ENCODE results near the gene KLHL35.

DNA sequence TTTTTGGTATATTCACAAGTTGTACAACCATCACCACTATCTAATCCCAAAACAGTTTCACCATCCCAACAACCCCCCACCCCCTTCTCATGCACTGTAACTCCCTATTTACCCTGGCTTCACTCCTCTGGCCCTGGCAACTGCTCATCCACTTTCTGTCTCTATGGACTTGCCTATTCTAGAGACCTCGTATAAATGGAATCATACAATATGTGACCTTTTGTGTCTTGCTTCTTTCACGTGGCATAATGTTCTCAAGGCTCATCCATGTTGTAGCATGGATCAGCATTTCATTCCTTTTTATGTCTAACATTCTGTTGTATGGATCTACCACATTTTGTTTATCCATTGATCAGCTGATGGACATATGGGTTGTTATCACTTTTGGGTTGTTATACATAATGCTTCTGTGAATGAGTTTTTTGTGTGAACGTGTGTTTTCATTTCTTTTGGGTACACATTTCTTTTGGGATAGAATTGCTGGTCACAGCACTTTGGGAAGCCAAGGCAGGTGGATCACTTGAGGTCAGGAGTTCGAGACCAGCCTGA lies 46.7 kb upstream of the KLHL35 start:
- TF ChIP-seq POLR2AphosphoS5 (IDR thresholded peaks at IDR 0.05; ENCODE audit: low read depth), result no peak
- TF ChIP-seq, protein P1, sequence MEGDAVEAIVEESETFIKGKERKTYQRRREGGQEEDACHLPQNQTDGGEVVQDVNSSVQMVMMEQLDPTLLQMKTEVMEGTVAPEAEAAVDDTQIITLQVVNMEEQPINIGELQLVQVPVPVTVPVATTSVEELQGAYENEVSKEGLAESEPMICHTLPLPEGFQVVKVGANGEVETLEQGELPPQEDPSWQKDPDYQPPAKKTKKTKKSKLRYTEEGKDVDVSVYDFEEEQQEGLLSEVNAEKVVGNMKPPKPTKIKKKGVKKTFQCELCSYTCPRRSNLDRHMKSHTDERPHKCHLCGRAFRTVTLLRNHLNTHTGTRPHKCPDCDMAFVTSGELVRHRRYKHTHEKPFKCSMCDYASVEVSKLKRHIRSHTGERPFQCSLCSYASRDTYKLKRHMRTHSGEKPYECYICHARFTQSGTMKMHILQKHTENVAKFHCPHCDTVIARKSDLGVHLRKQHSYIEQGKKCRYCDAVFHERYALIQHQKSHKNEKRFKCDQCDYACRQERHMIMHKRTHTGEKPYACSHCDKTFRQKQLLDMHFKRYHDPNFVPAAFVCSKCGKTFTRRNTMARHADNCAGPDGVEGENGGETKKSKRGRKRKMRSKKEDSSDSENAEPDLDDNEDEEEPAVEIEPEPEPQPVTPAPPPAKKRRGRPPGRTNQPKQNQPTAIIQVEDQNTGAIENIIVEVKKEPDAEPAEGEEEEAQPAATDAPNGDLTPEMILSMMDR (conservative IDR thresholded peaks at IDR 0.05; ENCODE audit: low read depth in 2 of 2), result no peak
- no peak for TF ChIP-seq EZH2 (IDR thresholded peaks at IDR 0.05; ENCODE audit: low read depth, unreplicated experiment)
- no peak for TF ChIP-seq NANOG (IDR thresholded peaks at IDR 0.05; ENCODE audit: borderline replicate concordance)
- no peak for TF ChIP-seq JUNB (IDR thresholded peaks at IDR 0.05; ENCODE audit: unreplicated experiment)
- no peak for TF ChIP-seq EZH2phosphoT487 (IDR thresholded peaks at IDR 0.05; ENCODE audit: unreplicated experiment)
- no peak for TF ChIP-seq CREB1 (CRISPR knock-in tag; IDR thresholded peaks at IDR 0.05; ENCODE audit: low read depth)
- TF ChIP-seq, protein P2, sequence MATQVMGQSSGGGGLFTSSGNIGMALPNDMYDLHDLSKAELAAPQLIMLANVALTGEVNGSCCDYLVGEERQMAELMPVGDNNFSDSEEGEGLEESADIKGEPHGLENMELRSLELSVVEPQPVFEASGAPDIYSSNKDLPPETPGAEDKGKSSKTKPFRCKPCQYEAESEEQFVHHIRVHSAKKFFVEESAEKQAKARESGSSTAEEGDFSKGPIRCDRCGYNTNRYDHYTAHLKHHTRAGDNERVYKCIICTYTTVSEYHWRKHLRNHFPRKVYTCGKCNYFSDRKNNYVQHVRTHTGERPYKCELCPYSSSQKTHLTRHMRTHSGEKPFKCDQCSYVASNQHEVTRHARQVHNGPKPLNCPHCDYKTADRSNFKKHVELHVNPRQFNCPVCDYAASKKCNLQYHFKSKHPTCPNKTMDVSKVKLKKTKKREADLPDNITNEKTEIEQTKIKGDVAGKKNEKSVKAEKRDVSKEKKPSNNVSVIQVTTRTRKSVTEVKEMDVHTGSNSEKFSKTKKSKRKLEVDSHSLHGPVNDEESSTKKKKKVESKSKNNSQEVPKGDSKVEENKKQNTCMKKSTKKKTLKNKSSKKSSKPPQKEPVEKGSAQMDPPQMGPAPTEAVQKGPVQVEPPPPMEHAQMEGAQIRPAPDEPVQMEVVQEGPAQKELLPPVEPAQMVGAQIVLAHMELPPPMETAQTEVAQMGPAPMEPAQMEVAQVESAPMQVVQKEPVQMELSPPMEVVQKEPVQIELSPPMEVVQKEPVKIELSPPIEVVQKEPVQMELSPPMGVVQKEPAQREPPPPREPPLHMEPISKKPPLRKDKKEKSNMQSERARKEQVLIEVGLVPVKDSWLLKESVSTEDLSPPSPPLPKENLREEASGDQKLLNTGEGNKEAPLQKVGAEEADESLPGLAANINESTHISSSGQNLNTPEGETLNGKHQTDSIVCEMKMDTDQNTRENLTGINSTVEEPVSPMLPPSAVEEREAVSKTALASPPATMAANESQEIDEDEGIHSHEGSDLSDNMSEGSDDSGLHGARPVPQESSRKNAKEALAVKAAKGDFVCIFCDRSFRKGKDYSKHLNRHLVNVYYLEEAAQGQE (IDR thresholded peaks at IDR 0.05; ENCODE audit: unreplicated experiment), result no peak
- no peak for TF ChIP-seq STAT1 (IDR thresholded peaks at IDR 0.05; ENCODE audit: unreplicated experiment)
- no peak for TF ChIP-seq ZNF114 (CRISPR knock-in tag; IDR thresholded peaks at IDR 0.05)
- TF ChIP-seq ZNF331 (CRISPR knock-in tag; IDR thresholded peaks at IDR 0.05; ENCODE audit: low read depth), result no peak
- TF ChIP-seq, protein P3, sequence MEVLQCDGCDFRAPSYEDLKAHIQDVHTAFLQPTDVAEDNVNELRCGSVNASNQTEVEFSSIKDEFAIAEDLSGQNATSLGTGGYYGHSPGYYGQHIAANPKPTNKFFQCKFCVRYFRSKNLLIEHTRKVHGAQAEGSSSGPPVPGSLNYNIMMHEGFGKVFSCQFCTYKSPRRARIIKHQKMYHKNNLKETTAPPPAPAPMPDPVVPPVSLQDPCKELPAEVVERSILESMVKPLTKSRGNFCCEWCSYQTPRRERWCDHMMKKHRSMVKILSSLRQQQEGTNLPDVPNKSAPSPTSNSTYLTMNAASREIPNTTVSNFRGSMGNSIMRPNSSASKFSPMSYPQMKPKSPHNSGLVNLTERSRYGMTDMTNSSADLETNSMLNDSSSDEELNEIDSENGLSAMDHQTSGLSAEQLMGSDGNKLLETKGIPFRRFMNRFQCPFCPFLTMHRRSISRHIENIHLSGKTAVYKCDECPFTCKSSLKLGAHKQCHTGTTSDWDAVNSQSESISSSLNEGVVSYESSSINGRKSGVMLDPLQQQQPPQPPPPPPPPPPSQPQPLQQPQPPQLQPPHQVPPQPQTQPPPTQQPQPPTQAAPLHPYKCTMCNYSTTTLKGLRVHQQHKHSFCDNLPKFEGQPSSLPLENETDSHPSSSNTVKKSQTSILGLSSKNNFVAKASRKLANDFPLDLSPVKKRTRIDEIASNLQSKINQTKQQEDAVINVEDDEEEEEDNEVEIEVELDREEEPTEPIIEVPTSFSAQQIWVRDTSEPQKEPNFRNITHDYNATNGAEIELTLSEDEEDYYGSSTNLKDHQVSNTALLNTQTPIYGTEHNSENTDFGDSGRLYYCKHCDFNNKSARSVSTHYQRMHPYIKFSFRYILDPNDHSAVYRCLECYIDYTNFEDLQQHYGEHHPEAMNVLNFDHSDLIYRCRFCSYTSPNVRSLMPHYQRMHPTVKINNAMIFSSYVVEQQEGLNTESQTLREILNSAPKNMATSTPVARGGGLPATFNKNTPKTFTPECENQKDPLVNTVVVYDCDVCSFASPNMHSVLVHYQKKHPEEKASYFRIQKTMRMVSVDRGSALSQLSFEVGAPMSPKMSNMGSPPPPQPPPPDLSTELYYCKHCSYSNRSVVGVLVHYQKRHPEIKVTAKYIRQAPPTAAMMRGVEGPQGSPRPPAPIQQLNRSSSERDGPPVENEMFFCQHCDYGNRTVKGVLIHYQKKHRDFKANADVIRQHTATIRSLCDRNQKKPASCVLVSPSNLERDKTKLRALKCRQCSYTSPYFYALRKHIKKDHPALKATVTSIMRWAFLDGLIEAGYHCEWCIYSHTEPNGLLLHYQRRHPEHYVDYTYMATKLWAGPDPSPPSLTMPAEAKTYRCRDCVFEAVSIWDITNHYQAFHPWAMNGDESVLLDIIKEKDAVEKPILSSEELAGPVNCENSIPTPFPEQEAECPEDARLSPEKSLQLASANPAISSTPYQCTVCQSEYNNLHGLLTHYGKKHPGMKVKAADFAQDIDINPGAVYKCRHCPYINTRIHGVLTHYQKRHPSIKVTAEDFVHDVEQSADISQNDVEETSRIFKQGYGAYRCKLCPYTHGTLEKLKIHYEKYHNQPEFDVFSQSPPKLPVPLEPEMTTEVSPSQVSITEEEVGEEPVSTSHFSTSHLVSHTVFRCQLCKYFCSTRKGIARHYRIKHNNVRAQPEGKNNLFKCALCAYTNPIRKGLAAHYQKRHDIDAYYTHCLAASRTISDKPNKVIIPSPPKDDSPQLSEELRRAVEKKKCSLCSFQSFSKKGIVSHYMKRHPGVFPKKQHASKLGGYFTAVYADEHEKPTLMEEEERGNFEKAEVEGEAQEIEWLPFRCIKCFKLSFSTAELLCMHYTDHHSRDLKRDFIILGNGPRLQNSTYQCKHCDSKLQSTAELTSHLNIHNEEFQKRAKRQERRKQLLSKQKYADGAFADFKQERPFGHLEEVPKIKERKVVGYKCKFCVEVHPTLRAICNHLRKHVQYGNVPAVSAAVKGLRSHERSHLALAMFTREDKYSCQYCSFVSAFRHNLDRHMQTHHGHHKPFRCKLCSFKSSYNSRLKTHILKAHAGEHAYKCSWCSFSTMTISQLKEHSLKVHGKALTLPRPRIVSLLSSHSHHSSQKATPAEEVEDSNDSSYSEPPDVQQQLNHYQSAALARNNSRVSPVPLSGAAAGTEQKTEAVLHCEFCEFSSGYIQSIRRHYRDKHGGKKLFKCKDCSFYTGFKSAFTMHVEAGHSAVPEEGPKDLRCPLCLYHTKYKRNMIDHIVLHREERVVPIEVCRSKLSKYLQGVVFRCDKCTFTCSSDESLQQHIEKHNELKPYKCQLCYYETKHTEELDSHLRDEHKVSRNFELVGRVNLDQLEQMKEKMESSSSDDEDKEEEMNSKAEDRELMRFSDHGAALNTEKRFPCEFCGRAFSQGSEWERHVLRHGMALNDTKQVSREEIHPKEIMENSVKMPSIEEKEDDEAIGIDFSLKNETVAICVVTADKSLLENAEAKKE (CRISPR knock-in tag; IDR thresholded peaks at IDR 0.05), result no peak
- TF ChIP-seq, protein P4, sequence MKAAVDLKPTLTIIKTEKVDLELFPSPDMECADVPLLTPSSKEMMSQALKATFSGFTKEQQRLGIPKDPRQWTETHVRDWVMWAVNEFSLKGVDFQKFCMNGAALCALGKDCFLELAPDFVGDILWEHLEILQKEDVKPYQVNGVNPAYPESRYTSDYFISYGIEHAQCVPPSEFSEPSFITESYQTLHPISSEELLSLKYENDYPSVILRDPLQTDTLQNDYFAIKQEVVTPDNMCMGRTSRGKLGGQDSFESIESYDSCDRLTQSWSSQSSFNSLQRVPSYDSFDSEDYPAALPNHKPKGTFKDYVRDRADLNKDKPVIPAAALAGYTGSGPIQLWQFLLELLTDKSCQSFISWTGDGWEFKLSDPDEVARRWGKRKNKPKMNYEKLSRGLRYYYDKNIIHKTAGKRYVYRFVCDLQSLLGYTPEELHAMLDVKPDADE (IDR thresholded peaks at IDR 0.05), result no peak

All from GM23338 (cell line).